Upper lobe of right lung (tissue), 1 donor: ENCODE measurements around the gene ZNF574. TPM values are rescaled to one million over a fixed set of nuclear protein-coding genes. Genes with fewer than 3 reads are reported as not detected.

ENCODE experiments used
- ATAC-seq: fragments of 200-7000 bp; cut with Tn5 transposase; one replicate; pipeline ENCODE4 v1.9.1; 2020; ENCODE audit warnings: mild to moderate bottlenecking, moderate library complexity
- DNase-seq: peaks from one replicate; pipeline ENCODE4 v3.0.0-alpha.2; 2020
- H3K27ac ChIP-seq: fragments of 200-600 bp; one replicate; pipeline ENCODE4 v1.8.0; 2022
- H3K27me3 ChIP-seq: fragments of 200-600 bp; one replicate; pipeline ENCODE4 v1.8.0; 2022; ENCODE audit warnings: mild to moderate bottlenecking
- H3K36me3 ChIP-seq: fragments of 200-600 bp; one replicate; pipeline ENCODE4 v1.8.0; 2022
- H3K4me1 ChIP-seq: fragments of 200-600 bp; one replicate; pipeline ENCODE4 v1.8.0; 2022
- H3K4me3 ChIP-seq: fragments of 200-600 bp; one replicate; pipeline ENCODE4 v1.8.0; 2022; ENCODE audit warnings: mild to moderate bottlenecking
- H3K9me3 ChIP-seq: fragments of 200-600 bp; one replicate; pipeline ENCODE4 v1.8.0; 2022
- intact Hi-C: fragments of 100-400 bp; cut with DNase I; formaldehyde crosslinking; loops from one replicate; pipeline ENCODE4 v1.11.0; 2022
- total RNA-seq: library from RNA; stranded (reverse); fragmentation: NEBNext Ultra II Directional; extraction: Animal tissue kit (Norgen Biotek cat#: 25700); gene quantifications from one replicate; pipeline ENCODE4 v1.2.1, GENCODE V29; 2021
- TF ChIP-seq, protein P1 (sequence below): fragments of 200-600 bp; IDR thresholded peaks from one replicate; pipeline ENCODE4 v1.8.0; 2022; ENCODE audit warnings: antibody characterized with exemption
- donor health status: DM: no; HTN: yes; CAD: no; lungs with severe emphysema.

ZNF574 gene
- total RNA-seq, 1 donor from 2014 or later = 13.6 TPM

- H3K9me3 ChIP-seq = no peaks in the 10 kb centered on the region
- H3K36me3 ChIP-seq = no peaks in the 10 kb centered on the region
- TF ChIP-seq, protein P1, sequence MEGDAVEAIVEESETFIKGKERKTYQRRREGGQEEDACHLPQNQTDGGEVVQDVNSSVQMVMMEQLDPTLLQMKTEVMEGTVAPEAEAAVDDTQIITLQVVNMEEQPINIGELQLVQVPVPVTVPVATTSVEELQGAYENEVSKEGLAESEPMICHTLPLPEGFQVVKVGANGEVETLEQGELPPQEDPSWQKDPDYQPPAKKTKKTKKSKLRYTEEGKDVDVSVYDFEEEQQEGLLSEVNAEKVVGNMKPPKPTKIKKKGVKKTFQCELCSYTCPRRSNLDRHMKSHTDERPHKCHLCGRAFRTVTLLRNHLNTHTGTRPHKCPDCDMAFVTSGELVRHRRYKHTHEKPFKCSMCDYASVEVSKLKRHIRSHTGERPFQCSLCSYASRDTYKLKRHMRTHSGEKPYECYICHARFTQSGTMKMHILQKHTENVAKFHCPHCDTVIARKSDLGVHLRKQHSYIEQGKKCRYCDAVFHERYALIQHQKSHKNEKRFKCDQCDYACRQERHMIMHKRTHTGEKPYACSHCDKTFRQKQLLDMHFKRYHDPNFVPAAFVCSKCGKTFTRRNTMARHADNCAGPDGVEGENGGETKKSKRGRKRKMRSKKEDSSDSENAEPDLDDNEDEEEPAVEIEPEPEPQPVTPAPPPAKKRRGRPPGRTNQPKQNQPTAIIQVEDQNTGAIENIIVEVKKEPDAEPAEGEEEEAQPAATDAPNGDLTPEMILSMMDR = no peak
- H3K4me1 ChIP-seq = no peaks in the 10 kb centered on the region
- H3K27ac ChIP-seq = no peak overlapping the region
- DNase-seq (no peak), ATAC-seq (no peak)
- no peak overlapping the region for H3K4me3 ChIP-seq
- intact Hi-C loops = no loop called here
- H3K27me3 ChIP-seq = peaks cover under 1% of the 10 kb centered on the region
These were observed 50.6 kb downstream of the ZNF574 start for GRCh38 chr19:42126574-42126973.

GRCh38 chr19:42129399-42130253 lies 53.7 kb downstream of the ZNF574 start:
- TF ChIP-seq, protein P1 = no peak
- Histone ChIP-seq H3K27ac (no peak overlapping the region), H3K4me1 (peaks cover 9% of the 10 kb centered on the region), H3K4me3 (no peak overlapping the region), H3K27me3 (peaks cover 14% of the 10 kb centered on the region), H3K9me3 (no peaks in the 10 kb centered on the region), H3K36me3 (no peaks in the 10 kb centered on the region)
- no peak for DNase-seq
- peak; percentile 66 for ATAC-seq
- intact Hi-C loops = loop anchor here (10.0 kb wide), 1 partner anchor 55 kb away; no protein-coding TSS in a partner anchor

- TF ChIP-seq, protein P1 = no peak
- H3K27ac ChIP-seq = no peak overlapping the region
- intact Hi-C loops = loop anchor here (10.0 kb wide), 1 partner anchor 55 kb away; no protein-coding TSS in a partner anchor
These were observed 54.2 kb downstream of the ZNF574 start for GRCh38 chr19:42130254-42130573.

More at GRCh38 chr19:42130254-42130573, 54.2 kb downstream of the ZNF574 start:
- H3K4me3 ChIP-seq = no peak overlapping the region
- ATAC-seq = no peak
- no peaks in the 10 kb centered on the region for H3K36me3 ChIP-seq
- H3K27me3 ChIP-seq = peaks cover 14% of the 10 kb centered on the region
- DNase-seq = no peak
- peaks cover 9% of the 10 kb centered on the region for H3K4me1 ChIP-seq
- H3K9me3 ChIP-seq = no peaks in the 10 kb centered on the region

Other genes with a start within 250 kb of the ZNF574 start
- not detected for gene LYPD4, start 231.5 kb upstream of the ZNF574 start, total RNA-seq
- gene DMRTC2, start 231.1 kb upstream of the ZNF574 start, total RNA-seq = not detected
- 1,667 TPM for gene RPS19, start 215.9 kb upstream of the ZNF574 start, total RNA-seq
- 1.4 TPM for gene CD79A, start 198.9 kb upstream of the ZNF574 start, total RNA-seq
- 197 TPM for gene ARHGEF1, start 193.0 kb upstream of the ZNF574 start, total RNA-seq
- gene ERFL, start 147.7 kb upstream of the ZNF574 start, total RNA-seq = 0.43 TPM
- gene RABAC1, start 116.8 kb upstream of the ZNF574 start, total RNA-seq = 134 TPM
- gene ATP1A3, start 81.9 kb upstream of the ZNF574 start, total RNA-seq = not detected
- 0.29 TPM for gene GRIK5, start 6.0 kb upstream of the ZNF574 start, total RNA-seq
- 6.1 TPM for gene POU2F2, start 56.3 kb downstream of the ZNF574 start, total RNA-seq
- 25.1 TPM for gene DEDD2, start 141.5 kb downstream of the ZNF574 start, total RNA-seq
- 9.6 TPM for gene ZNF526, start 144.1 kb downstream of the ZNF574 start, total RNA-seq
- gene GSK3A, start 166.4 kb downstream of the ZNF574 start, total RNA-seq = 38.7 TPM
- 53.9 TPM for gene ERF, start 179.0 kb downstream of the ZNF574 start, total RNA-seq
- 76.7 TPM for gene CIC, start 193.1 kb downstream of the ZNF574 start, total RNA-seq
- 0.52 TPM for gene PRR19, start 226.0 kb downstream of the ZNF574 start, total RNA-seq
- 13.2 TPM for gene PAFAH1B3, start 226.5 kb downstream of the ZNF574 start, total RNA-seq
- 0.35 TPM for gene TMEM145, start 237.1 kb downstream of the ZNF574 start, total RNA-seq
- gene MEGF8, start 249.5 kb downstream of the ZNF574 start, total RNA-seq = 18.4 TPM